ENCODE data around the gene SLC22A13.
"Not testable (repeated sequence)": the region's sequence is repeated elsewhere in the genome, so short reads cannot be mapped to it uniquely, and the experiment has no call there.

SLC22A13 gene

GRCh38 chr3:38306941-38307340 lies 41.3 kb downstream of the SLC22A13 start:
- DNase-seq: no peak

- no peak for DNase-seq
These were observed 42.0 kb downstream of the SLC22A13 start for GRCh38 chr3:38307599-38307998.

GRCh38 chr3:38308456-38308855 lies 42.8 kb downstream of the SLC22A13 start:
- DNase-seq: no peak

GRCh38 chr3:38311476-38311875 lies 45.9 kb downstream of the SLC22A13 start:
- DNase-seq: no peak

GRCh38 chr3:38311941-38312340 lies 46.3 kb downstream of the SLC22A13 start:
- DNase-seq: no peak

- DNase-seq: no peak
These were observed 46.7 kb downstream of the SLC22A13 start for GRCh38 chr3:38312356-38312755.

GRCh38 chr3:38313263-38313662 lies 47.7 kb downstream of the SLC22A13 start:
- DNase-seq: no peak

- DNase-seq: no peak
These were observed 48.1 kb downstream of the SLC22A13 start for GRCh38 chr3:38313695-38314094.

- DNase-seq: no peak
These were observed 48.6 kb downstream of the SLC22A13 start for GRCh38 chr3:38314112-38314763.

GRCh38 chr3:38314764-38315487 lies 49.3 kb downstream of the SLC22A13 start:
- DNase-seq: no peak

GRCh38 chr3:38315488-38316230 lies 50.0 kb downstream of the SLC22A13 start:
- DNase-seq: no peak

- no peak for DNase-seq
These were observed 51.0 kb downstream of the SLC22A13 start for GRCh38 chr3:38316356-38317191.

- no peak for DNase-seq
These were observed 51.7 kb downstream of the SLC22A13 start for GRCh38 chr3:38317192-38317759.

- DNase-seq: no peak
These were observed 53.4 kb downstream of the SLC22A13 start for GRCh38 chr3:38318766-38319671.

- not testable (repeated sequence) for DNase-seq
These were observed 55.0 kb downstream of the SLC22A13 start for GRCh38 chr3:38320638-38321037.

- DNase-seq: no peak
These were observed 57.4 kb downstream of the SLC22A13 start for GRCh38 chr3:38323060-38323459.

- DNase-seq: no peak
These were observed 59.6 kb downstream of the SLC22A13 start for GRCh38 chr3:38325256-38325655.

- no peak for DNase-seq
These were observed 61.9 kb downstream of the SLC22A13 start for GRCh38 chr3:38327335-38328009.

All from NCI-H2029 (cell line).